GM10266 (cell line): ENCODE measurements around the gene CHMP5.

Experiments used
- DNase-seq: peaks from one replicate; pipeline ENCODE4 v3.0.0; 2012; ENCODE audit errors: extremely low spot score
- CTCF ChIP-seq: IDR thresholded peaks from 2 replicates; pipeline ENCODE4 v1.5.1; 2012; ENCODE audit warnings: mild to moderate bottlenecking, low read depth; ENCODE audit not compliant: control insufficient read depth, insufficient read depth; ENCODE audit errors: missing control alignments

Gene CHMP5

GRCh38 chr9:33318225-33318624 lies 53.4 kb downstream of the CHMP5 start:
- DNase-seq, result no peak
- TF ChIP-seq CTCF, result no peak

- no peak for DNase-seq
- TF ChIP-seq CTCF, result no peak
Observed at GRCh38 chr9:33318781-33319180, 53.9 kb downstream of the CHMP5 start.

- TF ChIP-seq CTCF, result no peak
- DNase-seq, result no peak
Observed at GRCh38 chr9:33320230-33320567, 55.4 kb downstream of the CHMP5 start.

- no peak for DNase-seq
- TF ChIP-seq CTCF, result no peak
Observed at GRCh38 chr9:33320568-33321261, 55.9 kb downstream of the CHMP5 start.

- TF ChIP-seq CTCF, result no peak
- DNase-seq, result no peak
Observed at GRCh38 chr9:33329117-33329563, 64.3 kb downstream of the CHMP5 start.

GRCh38 chr9:33329979-33330378 lies 65.1 kb downstream of the CHMP5 start:
- TF ChIP-seq CTCF, result no peak
- no peak for DNase-seq

- no peak for DNase-seq
- TF ChIP-seq CTCF, result no peak
Observed at GRCh38 chr9:33331377-33331891, 66.6 kb downstream of the CHMP5 start.
